GM19328 (cell line): ENCODE data around the gene THSD4.

Experiments used
- ATAC-seq: cut with Tn5 transposase; IDR thresholded peaks from one replicate; pipeline ENCODE4 v1.9.1; 2021; ENCODE audit warnings: mild to moderate bottlenecking, moderate library complexity; ENCODE audit not compliant: unreplicated experiment

The THSD4 gene

GRCh38 chr15:71830981-71831380, 715.7 kb downstream of the THSD4 start:
- no peak for ATAC-seq
